Esophagus squamous epithelium (tissue), 4 donors: Measurements from ENCODE around the gene TMEM163.

Experiments used
- POLR2A ChIP-seq, 4 donors: fragments of 450-650 bp; IDR thresholded peaks; one replicate each; pipeline ENCODE4 v1.6.1; 2017; ENCODE audit warnings: antibody characterized with exemption in 4 of 4, mild to moderate bottlenecking in 4 of 4, moderate library complexity in 3 of 4
- TF ChIP-seq, protein P1 (sequence below), 6 experiments: fragments of 450-650 bp in 4 of 6; fragments of 200-600 bp in 2 of 6; sonication (generic) in 2 of 6; IDR thresholded peaks; one replicate each; pipeline ENCODE4 v1.5.1; 2016 to 2019; ENCODE audit warnings: antibody characterized with exemption in 6 of 6, mild to moderate bottlenecking in 4 of 6, moderate library complexity in 4 of 6

- TF ChIP-seq, protein P1, sequence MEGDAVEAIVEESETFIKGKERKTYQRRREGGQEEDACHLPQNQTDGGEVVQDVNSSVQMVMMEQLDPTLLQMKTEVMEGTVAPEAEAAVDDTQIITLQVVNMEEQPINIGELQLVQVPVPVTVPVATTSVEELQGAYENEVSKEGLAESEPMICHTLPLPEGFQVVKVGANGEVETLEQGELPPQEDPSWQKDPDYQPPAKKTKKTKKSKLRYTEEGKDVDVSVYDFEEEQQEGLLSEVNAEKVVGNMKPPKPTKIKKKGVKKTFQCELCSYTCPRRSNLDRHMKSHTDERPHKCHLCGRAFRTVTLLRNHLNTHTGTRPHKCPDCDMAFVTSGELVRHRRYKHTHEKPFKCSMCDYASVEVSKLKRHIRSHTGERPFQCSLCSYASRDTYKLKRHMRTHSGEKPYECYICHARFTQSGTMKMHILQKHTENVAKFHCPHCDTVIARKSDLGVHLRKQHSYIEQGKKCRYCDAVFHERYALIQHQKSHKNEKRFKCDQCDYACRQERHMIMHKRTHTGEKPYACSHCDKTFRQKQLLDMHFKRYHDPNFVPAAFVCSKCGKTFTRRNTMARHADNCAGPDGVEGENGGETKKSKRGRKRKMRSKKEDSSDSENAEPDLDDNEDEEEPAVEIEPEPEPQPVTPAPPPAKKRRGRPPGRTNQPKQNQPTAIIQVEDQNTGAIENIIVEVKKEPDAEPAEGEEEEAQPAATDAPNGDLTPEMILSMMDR (IDR thresholded peaks at IDR 0.05): no peak
- no peak for TF ChIP-seq POLR2A (IDR thresholded peaks at IDR 0.05)
Measured at GRCh38 chr2:134718817-134719814, at the start of gene TMEM163.
